ENCODE measurements around the gene PIK3C2B.

PIK3C2B gene

GRCh38 chr1:204459706-204460105, 34.9 kb downstream of the PIK3C2B start:
- no peak for TF ChIP-seq CTCF (IDR thresholded peaks at IDR 0.05; ENCODE audit: low read depth, low read length)
- no peak for DNase-seq (ENCODE audit: low read depth, low spot score)
- in situ Hi-C loops (cut with HindIII; ENCODE audit: low sequenced_read_pairs), result no loop called here
- no peak overlapping the region for H3K4me3 ChIP-seq (ENCODE audit: low read depth, low read length)

GRCh38 chr1:204457666-204458065, 36.9 kb downstream of the PIK3C2B start:
- in situ Hi-C loops (cut with HindIII; ENCODE audit: low sequenced_read_pairs), result no loop called here
- DNase-seq (ENCODE audit: low read depth, low spot score), result no peak
- no peak for TF ChIP-seq CTCF (IDR thresholded peaks at IDR 0.05; ENCODE audit: low read depth, low read length)
- no peak overlapping the region for H3K4me3 ChIP-seq (ENCODE audit: low read depth, low read length)

GRCh38 chr1:204456826-204457442, 37.7 kb downstream of the PIK3C2B start:
- no peak for DNase-seq (ENCODE audit: low read depth, low spot score)
- no peak for TF ChIP-seq CTCF (IDR thresholded peaks at IDR 0.05; ENCODE audit: low read depth, low read length)
- in situ Hi-C loops (cut with HindIII; ENCODE audit: low sequenced_read_pairs), result no loop called here
- H3K4me3 ChIP-seq (ENCODE audit: low read depth, low read length), result no peak overlapping the region

GRCh38 chr1:204455831-204456145, 38.8 kb downstream of the PIK3C2B start:
- TF ChIP-seq CTCF (IDR thresholded peaks at IDR 0.05; ENCODE audit: low read depth, low read length), result no peak
- DNase-seq (ENCODE audit: low read depth, low spot score), result no peak
- in situ Hi-C loops (cut with HindIII; ENCODE audit: low sequenced_read_pairs), result no loop called here

GRCh38 chr1:204455063-204455830, 39.4 kb downstream of the PIK3C2B start:
- DNase-seq (ENCODE audit: low read depth, low spot score), result no peak
- in situ Hi-C loops (cut with HindIII; ENCODE audit: low sequenced_read_pairs), result no loop called here
- no peak overlapping the region for H3K4me3 ChIP-seq (ENCODE audit: low read depth, low read length)
- no peak for TF ChIP-seq CTCF (IDR thresholded peaks at IDR 0.05; ENCODE audit: low read depth, low read length)

More at GRCh38 chr1:204455831-204456145, 38.8 kb downstream of the PIK3C2B start:
- H3K4me3 ChIP-seq (ENCODE audit: low read depth, low read length), result no peak overlapping the region

GRCh38 chr1:204454476-204454875, 40.1 kb downstream of the PIK3C2B start:
- in situ Hi-C loops (cut with HindIII; ENCODE audit: low sequenced_read_pairs), result no loop called here
- H3K4me3 ChIP-seq (ENCODE audit: low read depth, low read length), result no peak overlapping the region
- DNase-seq (ENCODE audit: low read depth, low spot score), result no peak
- TF ChIP-seq CTCF (IDR thresholded peaks at IDR 0.05; ENCODE audit: low read depth, low read length), result no peak
